AG08396 (cell line): ENCODE data around the gene KLK12.

Experiments used
- DNase-seq: peaks from one replicate; pipeline ENCODE4 v3.0.0; 2012; ENCODE audit warnings: low spot score, mixed read lengths

KLK12 gene

GRCh38 chr19:50981587-50982146 lies 53.1 kb downstream of the KLK12 start:
- DNase-seq, result no peak

- no peak for DNase-seq
Observed at GRCh38 chr19:50980208-50980607, 54.6 kb downstream of the KLK12 start.

- DNase-seq, result no peak
Observed at GRCh38 chr19:50979758-50980157, 55.0 kb downstream of the KLK12 start.
